Measurements from ENCODE around the gene P2RX3.
"Not testable (repeated sequence)": the region's sequence is repeated elsewhere in the genome, so short reads cannot be mapped to it uniquely, and the experiment has no call there.

The P2RX3 gene

GRCh38 chr11:57324154-57324885 is 13.8 kb upstream of the P2RX3 start:
- no peak for DNase-seq (ENCODE audit: low read depth in 1 of 2, low spot score in 1 of 2)

- peak; percentile 92 to 93 for DNase-seq (ENCODE audit: low read depth in 1 of 2, low spot score in 1 of 2)
These were observed 13.0 kb upstream of the P2RX3 start, which contains the start of gene TNKS1BP1 for GRCh38 chr11:57324886-57325734. Gene TNKS1BP1, minus strand, starts transcription at chr11:57324952. Its CDS starts 3,067 bp downstream, at chr11:57321885.

- DNase-seq (ENCODE audit: low read depth in 1 of 2, low spot score in 1 of 2) = no peak
These were observed 12.5 kb upstream of the P2RX3 start for GRCh38 chr11:57325735-57326048.

- no peak for DNase-seq (ENCODE audit: low read depth in 1 of 2, low spot score in 1 of 2)
These were observed 10.4 kb upstream of the P2RX3 start for GRCh38 chr11:57327721-57328120.

DNA sequence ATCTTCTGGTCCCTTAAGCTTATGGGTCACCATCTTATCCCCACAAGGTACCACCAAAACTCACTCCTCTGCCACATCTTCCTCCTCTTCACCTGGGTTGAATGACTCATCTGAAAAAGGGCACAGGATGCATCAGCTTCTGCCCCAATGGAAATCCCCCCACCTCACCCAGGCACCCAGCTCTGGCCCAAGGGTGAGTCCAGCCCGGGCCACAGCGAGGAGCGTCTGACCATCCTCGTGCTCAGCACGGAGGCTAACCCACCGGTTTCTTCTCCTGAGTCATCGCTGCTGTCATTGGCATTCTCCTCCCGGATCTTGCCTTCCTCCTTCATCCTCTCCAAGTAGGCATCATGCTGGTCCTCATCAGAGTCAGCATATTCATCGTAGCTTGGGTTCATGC is 8.1 kb upstream of the P2RX3 start:
- DNase-seq (ENCODE audit: low read depth in 1 of 2, low spot score in 1 of 2) = no peak

GRCh38 chr11:57331720-57332119 is 6.4 kb upstream of the P2RX3 start:
- DNase-seq (ENCODE audit: low read depth in 1 of 2, low spot score in 1 of 2) = no peak

- DNase-seq (ENCODE audit: low read depth in 1 of 2, low spot score in 1 of 2) = no peak
These were observed 5.3 kb upstream of the P2RX3 start for GRCh38 chr11:57332694-57333440.

DNA sequence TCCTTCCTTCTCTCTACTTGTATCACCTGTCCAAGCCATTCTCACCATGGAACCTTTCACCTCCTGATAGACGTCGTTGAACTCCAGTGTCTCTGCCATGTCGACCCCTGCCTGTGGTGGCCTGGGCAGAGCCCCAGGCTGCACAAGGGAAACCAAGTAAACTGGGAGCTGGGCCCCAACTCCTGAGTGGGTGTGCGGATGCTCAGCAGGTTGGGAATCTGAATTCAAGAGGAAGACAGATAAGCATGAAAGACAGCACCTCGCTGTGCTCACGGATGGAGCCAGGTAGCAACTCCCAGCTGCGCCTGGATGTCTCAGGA is 3.2 kb upstream of the P2RX3 start:
- DNase-seq (ENCODE audit: low read depth in 1 of 2, low spot score in 1 of 2) = no peak

- DNase-seq (ENCODE audit: low read depth in 1 of 2, low spot score in 1 of 2) = peak; percentile 76 to 87
These were observed 2.6 kb upstream of the P2RX3 start, which contains the start of gene SSRP1 for GRCh38 chr11:57335343-57336110. Gene SSRP1, minus strand, starts transcription at chr11:57335892. Its CDS starts 771 bp downstream, at chr11:57335121.

DNA sequence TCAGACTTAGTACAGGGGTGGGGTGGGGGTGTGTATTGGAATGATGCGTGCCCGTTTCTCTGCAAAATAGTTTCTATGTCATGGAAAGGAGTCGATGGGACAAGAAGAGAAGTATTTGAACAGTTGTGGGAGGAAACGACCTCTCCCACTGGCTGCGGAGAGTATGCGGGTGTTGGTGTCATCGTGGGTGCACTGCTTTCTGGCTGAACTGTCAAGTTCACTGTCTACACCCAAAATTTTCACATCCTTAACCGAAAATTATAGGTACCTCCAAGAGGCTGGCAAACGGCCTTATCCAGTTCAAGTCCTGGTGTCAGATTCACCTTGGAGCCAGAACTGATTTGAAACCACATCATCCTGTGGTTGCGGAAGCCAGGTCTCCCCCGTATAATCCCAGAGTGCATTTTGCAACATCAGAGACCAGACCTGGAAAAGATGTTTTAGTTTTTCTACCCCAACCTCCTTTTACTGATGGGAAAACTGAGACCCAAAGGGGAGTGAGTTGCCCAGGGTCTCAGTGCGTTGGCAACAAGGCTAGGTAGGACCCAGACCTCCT is 2.0 kb upstream of the P2RX3 start:
- no peak for DNase-seq (ENCODE audit: low read depth in 1 of 2, low spot score in 1 of 2)

DNA sequence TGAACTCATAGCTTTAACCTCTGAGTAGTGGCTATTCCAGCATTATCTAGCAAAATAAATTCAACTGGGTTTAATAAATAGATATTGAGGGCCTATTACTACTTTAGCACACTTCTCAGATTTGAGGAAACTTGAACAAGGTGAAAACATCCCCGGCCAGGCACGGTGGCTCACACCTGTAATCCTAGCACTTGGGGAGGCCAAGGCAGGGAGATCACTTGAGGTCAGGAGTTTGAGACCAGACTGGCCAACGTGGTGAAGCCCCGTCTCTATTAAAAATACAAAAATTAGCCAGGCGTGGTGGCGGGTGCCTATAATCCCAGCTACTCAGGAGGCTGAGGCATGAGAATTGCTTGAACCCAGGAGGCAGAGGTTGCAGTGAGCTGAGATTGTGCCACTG is 1.3 kb upstream of the P2RX3 start:
- not testable (repeated sequence) for DNase-seq (ENCODE audit: low read depth in 1 of 2, low spot score in 1 of 2)

- DNase-seq (ENCODE audit: low read depth in 1 of 2, low spot score in 1 of 2) = no peak
These were observed 1.2 kb downstream of the P2RX3 start for GRCh38 chr11:57339328-57339727.

DNA sequence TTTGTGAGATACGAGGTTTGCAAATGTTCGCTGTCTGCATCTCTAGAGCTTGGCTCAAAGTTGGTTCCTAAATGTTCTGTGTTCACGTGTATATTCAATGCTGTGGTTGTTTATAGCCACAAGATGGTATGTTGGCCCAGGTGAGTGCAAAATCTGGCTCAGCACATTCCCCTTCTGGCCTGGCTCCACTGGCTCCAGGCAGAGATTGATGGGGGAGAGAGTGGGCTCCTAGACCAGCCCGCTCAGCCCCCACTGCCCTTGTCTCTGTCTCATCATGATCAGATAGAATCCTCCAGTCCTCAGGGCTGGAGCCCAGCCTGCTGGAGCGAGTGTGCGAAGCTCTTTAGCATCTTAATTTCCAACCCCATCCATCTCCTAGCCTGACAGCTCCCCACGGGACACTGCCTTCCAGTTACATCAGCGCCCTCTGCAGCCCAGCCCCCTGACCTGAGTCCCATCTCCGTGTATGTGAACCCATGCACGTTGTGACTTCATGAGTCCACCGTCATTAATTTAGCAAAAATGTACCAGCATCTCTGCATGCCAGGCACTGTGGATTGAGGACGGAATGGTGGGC is 2.0 kb downstream of the P2RX3 start:
- no peak for DNase-seq (ENCODE audit: low read depth in 1 of 2, low spot score in 1 of 2)

- DNase-seq (ENCODE audit: low read depth in 1 of 2, low spot score in 1 of 2) = no peak
These were observed 3.2 kb downstream of the P2RX3 start for GRCh38 chr11:57341250-57341808.

GRCh38 chr11:57342702-57343101 is 4.5 kb downstream of the P2RX3 start:
- DNase-seq (ENCODE audit: low read depth in 1 of 2, low spot score in 1 of 2) = no peak

DNA sequence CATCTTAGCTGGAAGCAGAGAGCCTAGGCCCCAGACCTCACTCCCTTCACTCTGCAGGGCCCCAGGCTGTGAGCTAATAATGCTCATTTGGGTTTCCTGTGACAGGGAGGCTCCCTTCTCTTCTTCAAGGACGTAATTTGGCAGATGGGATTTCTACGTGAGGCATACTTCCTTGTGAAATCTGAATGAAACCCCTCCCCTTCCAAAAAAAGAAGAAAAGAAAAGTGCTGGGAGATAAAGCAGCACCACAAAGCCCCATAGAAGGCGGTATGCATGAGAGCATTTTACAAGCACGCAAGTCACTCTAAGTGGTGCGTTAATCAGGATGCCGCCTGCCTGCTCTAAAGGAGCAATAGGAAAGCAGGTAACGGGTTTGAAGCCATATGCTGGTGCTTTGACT is 5.7 kb downstream of the P2RX3 start:
- DNase-seq (ENCODE audit: low read depth in 1 of 2, low spot score in 1 of 2) = no peak

DNA sequence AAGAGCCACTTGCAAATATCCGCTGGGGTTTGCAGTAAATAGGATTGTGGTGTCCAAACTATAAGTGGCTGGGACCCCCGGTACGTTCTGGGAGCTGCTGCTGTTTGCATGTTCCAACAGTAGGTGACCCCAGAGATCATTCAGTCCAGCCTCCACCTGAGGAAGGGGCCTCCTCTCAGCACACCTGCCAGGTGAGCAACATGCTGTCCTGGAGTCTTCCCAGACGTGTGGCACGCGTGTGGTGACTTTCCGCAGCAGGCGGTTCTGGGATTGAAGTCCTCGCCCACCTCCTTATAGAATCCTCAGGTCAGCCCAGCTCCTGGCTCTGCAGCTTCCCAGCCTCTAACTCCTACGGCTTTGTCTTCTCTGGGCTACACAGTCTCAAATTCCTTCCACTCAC is 6.7 kb downstream of the P2RX3 start:
- no peak for DNase-seq (ENCODE audit: low read depth in 1 of 2, low spot score in 1 of 2)

- peak; percentile 48 to 69 for DNase-seq (ENCODE audit: low read depth in 1 of 2, low spot score in 1 of 2)
These were observed 7.5 kb downstream of the P2RX3 start for GRCh38 chr11:57345555-57346211.

DNA sequence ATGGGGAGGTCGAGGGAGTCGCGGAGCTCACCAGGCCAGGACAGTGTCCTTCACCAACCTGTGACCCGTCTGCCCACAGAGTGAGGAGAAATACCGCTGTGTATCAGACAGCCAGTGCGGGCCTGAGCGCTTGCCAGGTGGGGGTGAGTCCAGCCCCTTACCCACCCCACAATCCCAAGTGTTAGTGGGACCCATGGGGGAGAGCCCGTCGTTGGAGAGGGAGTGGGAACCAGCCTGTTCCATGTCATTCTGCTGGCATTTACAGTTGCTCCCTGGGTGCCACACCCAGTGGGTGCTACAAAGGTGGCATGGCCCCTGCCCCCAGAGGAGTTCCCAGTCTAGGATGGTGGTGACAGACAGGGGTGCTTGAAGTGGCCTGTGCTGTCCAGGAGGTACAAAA is 9.2 kb downstream of the P2RX3 start:
- DNase-seq (ENCODE audit: low read depth in 1 of 2, low spot score in 1 of 2) = no peak

DNA sequence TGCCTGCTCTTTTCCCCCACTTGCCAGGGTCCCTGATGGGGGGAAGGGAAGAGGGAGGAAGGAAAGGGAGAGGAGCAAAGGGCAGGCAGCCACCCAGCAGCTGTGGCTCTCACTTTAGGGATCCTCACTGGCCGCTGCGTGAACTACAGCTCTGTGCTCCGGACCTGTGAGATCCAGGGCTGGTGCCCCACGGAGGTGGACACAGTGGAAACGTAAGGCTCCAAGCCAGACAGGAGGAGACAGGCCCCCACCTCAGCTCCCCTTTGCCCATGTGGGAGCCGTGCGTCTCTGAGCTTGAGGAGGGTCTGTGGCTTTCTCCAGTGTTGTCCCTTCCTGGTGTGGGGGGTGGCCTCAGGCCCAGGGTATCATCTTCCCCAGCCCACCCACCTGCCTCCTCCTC is 9.9 kb downstream of the P2RX3 start:
- no peak for DNase-seq (ENCODE audit: low read depth in 1 of 2, low spot score in 1 of 2)

Measured in activated CD4-positive, alpha-beta T cell treated with anti-CD3 and anti-CD28 coated beads, Interleukin-2, amount 50 U/mL, for 24 hours (primary cell).